Myocyte (in vitro differentiated cells): ENCODE data around the gene CT45A9. TPM values are rescaled to one million over a fixed set of nuclear protein-coding genes. Genes with fewer than 3 reads are reported as not detected.
"Not testable (repeated sequence)": the region's sequence is repeated elsewhere in the genome, so short reads cannot be mapped to it uniquely, and the experiment has no call there.

Experiments
- DNase-seq: peaks from one replicate; pipeline ENCODE4 v3.0.0-alpha.2; 2012; ENCODE audit warnings: low read depth
- polyA plus RNA-seq: library from polyadenylated mRNA; unstranded; fragments of >200 nt; gene quantifications from one replicate; pipeline ENCODE4 v1.2.1, GENCODE V29; 2012; ENCODE audit warnings: missing spikeins
- total RNA-seq: library from RNA; depleted of rRNA; stranded (reverse); fragments of >200 nt; gene quantifications from 2 replicates; pipeline ENCODE4 v1.2.3, GENCODE V29; 2014

CT45A9 gene
- not detected in 2 replicates for total RNA-seq
- polyA plus RNA-seq = not detected

- not testable (repeated sequence) for DNase-seq
These were observed at the start of gene CT45A9 for GRCh38 chrX:135871712-135872111. CT45A9 (minus strand) TSS chrX:135871812; CDS start chrX:135868061, 3,751 bp downstream.

- not testable (repeated sequence) for DNase-seq
These were observed 48.9 kb upstream of the CT45A9 start for GRCh38 chrX:135920516-135920915.

- no peak for DNase-seq
These were observed 42.8 kb upstream of the CT45A9 start for GRCh38 chrX:135914404-135914803.

GRCh38 chrX:135910251-135910650 lies 38.6 kb upstream of the CT45A9 start:
- DNase-seq = no peak

- no peak for DNase-seq
These were observed 21.7 kb upstream of the CT45A9 start, which contains the start of the genes CT45A10 and SAGE1 for GRCh38 chrX:135893294-135893817. CT45A10 (minus strand) TSS chrX:135893444; CDS start chrX:135885344, 8,100 bp downstream. SAGE1 (plus strand) TSS chrX:135893716; CDS start chrX:135896243, 2,527 bp downstream.

- no peak for DNase-seq
These were observed 21.2 kb upstream of the CT45A9 start for GRCh38 chrX:135892781-135893180.

- DNase-seq = no peak
These were observed 18.5 kb upstream of the CT45A9 start for GRCh38 chrX:135890087-135890585.

- not testable (repeated sequence) for DNase-seq
These were observed 17.4 kb upstream of the CT45A9 start for GRCh38 chrX:135888976-135889375.

- DNase-seq = not testable (repeated sequence)
These were observed 16.6 kb upstream of the CT45A9 start for GRCh38 chrX:135888230-135888629.

- not testable (repeated sequence) for DNase-seq
These were observed 11.1 kb upstream of the CT45A9 start for GRCh38 chrX:135882741-135883140.

GRCh38 chrX:135854438-135854837 lies 17.2 kb downstream of the CT45A9 start, which contains the start of gene CT45A8:
CT45A8 (minus strand) TSS chrX:135854538; CDS start chrX:135850783, 3,755 bp downstream.
- DNase-seq = not testable (repeated sequence)

- not testable (repeated sequence) for DNase-seq
These were observed 34.4 kb downstream of the CT45A9 start, which contains the start of gene CT45A7 for GRCh38 chrX:135837180-135837579. CT45A7 (minus strand) TSS chrX:135837280; CDS start chrX:135833533, 3,747 bp downstream.

- DNase-seq = not testable (repeated sequence)
These were observed 51.7 kb downstream of the CT45A9 start, which contains the start of gene CT45A2 for GRCh38 chrX:135819912-135820311. CT45A2 (minus strand) TSS chrX:135820012; CDS start chrX:135816265, 3,747 bp downstream.

Other genes with a start within 250 kb of the CT45A9 start
- not detected in 2 replicates for gene CT45A1, start 158.2 kb downstream of the CT45A9 start, total RNA-seq
- not detected in 2 replicates for gene CT45A3, start 103.6 kb downstream of the CT45A9 start, total RNA-seq
- not detected in 2 replicates for gene CT45A5, start 86.3 kb downstream of the CT45A9 start, total RNA-seq
- gene CT45A6, start 69.0 kb downstream of the CT45A9 start, total RNA-seq = not detected in 2 replicates
- not detected in 2 replicates for gene CT45A2, start 51.8 kb downstream of the CT45A9 start, total RNA-seq
- not detected in 2 replicates for gene CT45A7, start 34.5 kb downstream of the CT45A9 start, total RNA-seq
- not detected in 2 replicates for gene CT45A8, start 17.3 kb downstream of the CT45A9 start, total RNA-seq
- gene CT45A10, start 21.6 kb upstream of the CT45A9 start, total RNA-seq = not detected in 2 replicates
- not detected in 2 replicates for gene SAGE1, start 21.9 kb upstream of the CT45A9 start, total RNA-seq
- 26.7 and 31.6 TPM in 2 replicates for gene MMGT1, start 102.2 kb upstream of the CT45A9 start, total RNA-seq
- gene SLC9A6, start 113.6 kb upstream of the CT45A9 start, total RNA-seq = 14.9 and 20.1 TPM in 2 replicates